Non-pigmented ciliary epithelial cell (primary cell): Measurements from ENCODE around the gene ATRIP.

Experiments used
- DNase-seq: peaks from one replicate; pipeline ENCODE4 v3.0.0-alpha.2; 2010; ENCODE audit warnings: low read depth

Gene ATRIP

DNA sequence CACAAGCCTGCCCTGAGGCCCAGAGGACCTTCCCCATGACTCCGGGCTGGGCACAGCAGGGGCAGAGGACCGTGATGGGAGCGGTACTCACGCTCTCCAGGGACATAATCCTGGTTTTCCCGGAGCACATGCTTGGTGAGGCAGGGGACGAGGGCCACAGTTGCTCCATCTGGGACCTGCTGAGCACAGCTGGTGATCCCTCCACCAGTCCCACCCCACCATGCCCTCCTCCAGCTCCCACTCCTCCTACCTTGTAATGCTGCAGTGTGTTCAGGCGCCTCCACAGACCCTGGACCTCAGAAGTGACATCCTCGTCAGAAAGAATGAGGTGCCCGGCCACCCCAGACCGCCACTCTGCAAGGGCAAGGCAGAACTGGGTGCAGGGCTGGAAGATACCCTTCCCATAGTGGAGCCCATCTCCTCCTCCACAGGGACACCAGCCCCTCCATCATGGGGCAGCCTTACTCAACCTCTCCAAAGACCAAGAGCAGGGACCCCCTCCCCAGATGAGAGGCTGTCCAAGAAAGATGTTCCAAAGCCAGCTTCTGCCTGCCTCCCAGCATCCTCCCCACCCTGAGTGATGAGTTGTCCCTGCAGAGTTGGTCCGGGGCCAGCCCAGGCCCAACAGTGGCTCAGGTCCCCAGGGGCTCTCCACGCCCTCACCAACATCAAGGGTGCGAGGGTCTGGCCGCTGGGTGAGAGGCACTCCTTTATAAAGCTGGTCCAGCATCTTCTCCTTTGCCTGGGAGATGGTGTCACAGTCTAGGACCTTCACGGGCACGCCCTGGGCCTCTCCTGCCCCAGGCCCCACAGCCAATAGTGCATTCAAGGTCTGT, 36.1 kb upstream of the ATRIP start:
- DNase-seq, result no peak

DNA sequence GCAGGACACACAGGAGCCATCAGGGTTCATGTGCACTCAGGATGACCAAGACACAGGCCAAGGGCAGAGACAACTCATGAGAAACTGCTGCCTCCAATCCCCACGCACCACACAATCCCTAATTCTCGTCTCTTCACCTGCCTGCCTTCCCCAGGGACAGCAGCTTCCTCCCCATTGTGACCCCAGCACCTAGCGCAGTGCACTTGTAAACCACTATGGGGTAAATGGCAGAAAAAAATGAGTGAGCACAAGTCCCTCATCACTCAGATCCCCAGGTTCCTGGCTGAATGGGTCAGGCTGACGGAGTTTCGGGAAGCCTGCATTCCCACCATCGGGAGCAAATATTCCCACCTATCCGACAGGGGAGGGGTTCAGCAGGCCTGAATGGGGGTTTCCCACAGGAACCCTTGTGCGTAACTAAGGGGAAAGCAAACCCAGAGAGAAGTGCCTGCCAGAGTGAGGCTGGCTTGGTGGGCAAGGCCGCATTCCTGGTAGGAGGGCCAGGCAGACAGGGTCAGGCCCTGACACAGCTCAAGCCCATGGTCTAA, 35.4 kb upstream of the ATRIP start:
- DNase-seq, result no peak

DNA sequence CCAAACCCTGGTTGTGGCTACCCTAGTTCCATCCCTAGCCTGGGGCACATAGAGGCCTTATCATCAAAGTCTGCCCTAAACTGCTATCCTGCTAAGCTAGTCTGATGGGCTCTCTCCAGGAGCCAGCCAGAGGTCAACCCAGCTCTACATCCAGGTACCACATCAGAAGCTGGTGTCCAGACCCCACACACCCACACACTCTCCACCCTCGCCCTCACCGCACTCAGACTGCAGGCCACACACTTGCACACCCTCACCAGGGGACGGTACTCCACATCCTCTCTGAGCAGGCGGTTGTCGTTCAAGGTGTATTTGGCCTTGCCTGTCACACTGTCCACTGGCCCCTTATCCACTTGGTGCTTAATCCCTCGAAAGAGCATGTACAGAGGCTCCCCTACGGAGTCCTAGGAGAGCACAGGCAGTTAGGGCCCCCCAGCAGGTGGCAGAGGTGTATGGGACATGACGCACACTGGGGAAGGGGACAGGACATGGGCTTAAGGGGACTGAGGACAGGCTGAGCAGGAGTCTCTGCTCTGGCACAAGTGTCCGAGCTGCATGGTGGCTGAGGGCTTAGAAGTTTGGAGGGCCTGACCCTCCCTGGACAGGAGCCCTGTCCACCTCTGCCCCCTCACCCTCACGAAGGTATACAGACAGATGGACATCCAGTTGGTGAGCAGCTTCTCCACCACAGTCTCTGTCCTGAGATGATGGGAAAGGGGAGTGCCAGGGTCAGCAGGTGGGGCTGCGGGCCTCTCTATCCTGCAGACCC, 34.7 kb upstream of the ATRIP start:
- no peak for DNase-seq

DNA sequence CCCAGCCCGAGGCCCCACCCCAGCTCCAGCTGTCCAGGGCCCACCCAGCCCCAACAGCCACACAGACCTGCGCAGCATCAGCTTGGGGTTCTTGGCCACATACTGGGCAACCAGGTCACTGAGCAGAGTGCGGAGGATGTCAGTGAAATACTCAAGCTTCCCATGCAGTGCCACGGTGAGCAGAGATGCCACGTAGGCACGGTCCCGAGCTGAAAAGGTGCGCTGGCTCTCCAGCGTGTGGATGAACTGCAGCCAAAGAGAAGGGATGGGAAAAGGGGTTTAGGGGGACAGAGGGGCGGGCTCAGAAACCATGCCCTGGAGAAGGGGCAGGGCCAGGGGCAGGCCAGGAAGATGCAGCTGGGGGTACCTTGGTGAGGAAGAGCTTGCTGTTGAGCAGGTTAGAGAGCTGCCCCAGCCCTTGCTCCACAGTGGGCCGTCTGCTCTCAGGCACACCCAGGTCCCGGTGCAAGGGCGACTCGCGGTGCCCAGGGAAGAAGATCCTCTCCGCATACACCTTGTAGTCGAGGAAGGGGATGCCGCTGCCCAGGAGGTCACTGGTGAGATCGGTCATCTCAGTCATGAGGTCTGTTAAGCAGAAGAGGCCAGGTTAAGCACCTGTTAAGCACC, 34.0 kb upstream of the ATRIP start:
- DNase-seq, result no peak

DNA sequence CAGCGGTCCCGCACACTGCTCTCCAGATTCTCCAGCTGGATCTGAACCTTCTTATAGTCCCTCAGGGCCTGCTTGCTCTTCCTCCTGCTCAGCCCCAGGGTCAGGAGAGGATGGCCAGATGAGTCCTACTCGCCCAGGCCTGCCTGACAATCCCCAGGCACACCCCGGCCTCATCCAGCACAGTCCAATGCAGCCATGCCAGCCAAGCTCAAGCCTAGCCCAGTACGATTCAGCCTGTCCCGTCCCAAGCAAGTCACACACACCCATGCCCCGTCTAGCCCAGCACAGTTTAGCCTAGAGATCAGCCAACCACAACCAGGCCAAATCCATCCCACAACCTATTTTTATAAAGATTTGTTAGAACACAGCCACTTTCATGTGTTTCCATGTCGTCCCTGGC, 33.5 kb upstream of the ATRIP start:
- DNase-seq, result no peak

DNA sequence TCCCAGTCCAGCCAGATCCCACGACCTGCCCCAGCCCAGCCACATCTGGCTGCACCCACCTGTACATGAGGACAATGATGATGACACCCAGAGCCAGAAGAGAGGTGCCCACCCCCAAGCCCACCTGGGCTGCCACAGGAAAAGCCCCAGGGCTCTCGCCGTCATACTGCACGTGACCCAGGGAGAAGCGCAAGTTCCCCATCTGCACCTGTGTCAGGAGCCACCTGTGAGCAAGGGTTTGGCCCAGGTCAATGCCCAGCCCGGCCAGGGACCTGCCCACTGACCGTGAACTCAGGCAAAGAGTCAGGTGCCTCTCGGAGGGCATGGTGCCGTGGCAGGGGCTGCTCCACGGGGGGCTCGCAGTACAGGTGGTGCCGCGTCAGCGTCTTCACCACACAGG, 32.9 kb upstream of the ATRIP start:
- DNase-seq, result no peak

DNA sequence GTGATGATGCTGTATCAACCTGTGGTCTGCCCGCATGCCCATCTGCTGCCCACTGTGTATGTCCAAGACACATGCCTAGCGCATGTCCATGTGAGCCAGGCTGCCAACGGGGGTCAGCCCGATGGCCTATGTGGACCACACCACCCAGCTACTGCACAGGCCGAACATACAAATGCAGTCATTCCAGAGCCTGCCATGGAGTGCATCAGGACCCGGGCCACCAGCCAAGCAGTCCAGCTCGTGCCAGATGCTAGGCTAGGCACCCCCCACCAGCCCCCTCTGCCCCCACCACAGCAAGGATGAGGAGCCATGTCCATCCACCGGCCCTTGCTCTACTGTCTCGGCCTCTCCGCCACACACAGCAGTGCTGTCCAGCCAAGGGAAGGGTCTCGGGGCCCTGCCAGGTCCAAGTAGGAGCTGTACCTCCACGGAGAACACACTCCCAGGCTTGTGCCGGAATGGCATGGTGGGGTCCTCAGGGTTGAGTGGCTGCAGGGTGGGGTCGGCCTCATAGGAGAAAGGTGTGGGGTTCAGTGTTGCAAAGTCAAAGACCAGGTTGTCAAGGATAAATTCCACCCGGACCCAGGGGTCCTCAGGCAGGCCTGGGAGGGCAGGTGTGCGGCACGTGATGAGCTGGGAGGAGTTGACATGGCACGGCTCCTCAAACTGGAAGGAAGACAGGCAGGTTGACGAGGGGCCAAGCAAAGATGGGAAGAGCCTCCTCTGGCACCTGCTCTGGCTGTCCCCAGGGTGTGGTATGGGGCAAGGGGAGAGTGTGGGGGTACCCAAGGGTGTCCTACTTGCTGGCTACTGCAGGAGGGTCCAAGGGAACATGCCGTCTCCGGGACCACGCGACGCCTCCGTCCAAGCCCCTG, 31.9 kb upstream of the ATRIP start:
- DNase-seq, result no peak

DNA sequence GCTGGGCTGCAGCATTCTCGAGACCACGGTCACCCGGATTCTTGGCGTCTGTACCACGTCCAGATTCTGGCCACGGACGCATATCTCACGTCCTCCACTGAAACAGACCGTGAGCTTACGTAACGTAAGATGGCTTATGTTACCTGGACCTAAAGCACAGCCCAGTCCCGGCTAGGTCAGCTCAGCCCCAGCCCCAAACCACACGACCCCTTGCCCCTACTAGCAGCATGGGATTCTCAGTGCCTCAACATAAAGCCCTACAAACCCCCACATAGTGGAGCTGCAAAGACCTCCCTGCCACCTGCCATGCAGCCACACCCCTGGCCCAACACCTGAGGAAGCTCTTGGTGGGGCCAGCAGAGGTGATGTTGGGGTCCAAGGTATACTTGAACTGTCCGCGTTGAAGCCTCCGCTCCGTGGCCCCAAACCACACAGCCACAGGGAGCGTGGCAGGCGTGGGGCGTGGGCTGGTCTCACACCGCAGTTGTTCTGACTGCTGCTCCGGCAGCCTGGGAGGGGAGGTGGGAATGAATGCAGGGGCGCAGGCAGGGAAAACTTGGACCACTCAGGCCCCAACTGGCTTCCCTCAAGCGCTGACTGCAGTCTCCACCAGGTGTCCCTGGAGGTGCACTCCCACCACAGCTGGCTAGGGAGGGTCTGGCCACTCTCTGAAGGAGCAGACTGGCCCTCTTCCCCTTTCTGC, 31.1 kb upstream of the ATRIP start:
- DNase-seq, result no peak

DNA sequence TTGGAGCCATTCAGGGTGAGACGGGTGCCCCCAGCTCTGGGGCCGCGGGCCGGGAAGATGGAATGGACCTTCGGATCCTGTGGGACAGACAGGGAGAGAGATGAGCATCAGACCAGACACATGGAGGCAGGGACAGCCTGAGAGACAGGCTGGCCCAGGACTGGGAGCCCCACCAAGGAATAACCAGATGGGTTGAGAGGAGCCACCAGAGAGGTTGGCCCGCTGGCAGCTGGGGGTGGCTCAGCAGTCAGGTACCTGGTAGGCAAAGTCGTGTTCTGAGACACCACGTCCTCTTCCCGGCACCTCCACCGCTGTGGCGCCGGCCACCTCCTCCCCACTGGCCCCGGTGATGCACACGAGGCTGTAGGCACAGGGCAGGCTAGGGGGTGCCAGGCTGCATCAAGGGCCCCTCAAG, 30.4 kb upstream of the ATRIP start:
- no peak for DNase-seq

DNA sequence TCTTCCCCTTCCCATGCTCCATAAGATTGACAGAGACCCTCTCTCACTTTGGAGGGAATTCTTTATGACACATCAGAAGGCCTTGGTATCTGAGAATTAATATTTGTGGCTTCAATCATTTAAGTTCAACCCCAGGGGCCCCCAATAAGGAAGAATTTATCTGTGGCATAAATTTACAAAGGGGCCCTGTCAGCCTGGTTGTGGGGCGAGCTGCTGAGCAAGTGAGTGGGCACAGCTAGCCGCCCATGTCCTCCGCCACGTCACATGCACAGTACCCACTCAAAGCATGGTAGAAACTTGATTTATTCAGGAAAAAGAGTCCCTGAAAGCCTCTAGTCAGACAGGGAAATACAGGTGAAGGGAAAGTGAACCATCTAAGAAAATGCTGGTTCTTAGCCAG, 30.0 kb upstream of the ATRIP start:
- DNase-seq, result no peak

DNA sequence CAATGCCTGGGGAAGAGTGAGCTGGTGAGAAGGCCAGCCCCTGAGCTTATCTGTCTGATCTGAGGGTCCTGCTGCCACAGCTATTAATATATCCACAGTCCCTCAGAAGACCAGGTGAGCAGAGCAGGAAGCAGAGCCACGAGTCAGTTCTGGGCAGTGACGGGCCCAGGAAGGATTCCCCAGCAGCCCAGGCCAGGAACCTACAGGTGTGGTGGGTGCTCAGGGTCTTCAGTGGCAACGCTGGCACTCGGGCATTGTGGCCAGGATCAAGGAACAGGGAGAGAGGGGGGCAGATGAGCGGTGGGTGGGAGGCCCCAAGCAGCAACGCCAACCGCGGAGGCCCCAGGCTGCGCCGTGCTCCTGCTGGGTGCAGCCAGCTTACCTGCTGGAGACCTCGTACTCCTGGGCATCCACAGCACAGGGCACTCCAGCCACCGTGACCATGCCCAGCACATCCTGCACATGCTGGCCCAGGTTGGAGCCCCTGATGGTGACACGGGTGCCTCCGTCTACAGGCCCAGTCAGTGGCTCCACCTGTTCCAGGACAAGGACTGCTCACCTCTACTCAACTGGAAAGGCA, 28.9 kb upstream of the ATRIP start:
- DNase-seq, result no peak

DNA sequence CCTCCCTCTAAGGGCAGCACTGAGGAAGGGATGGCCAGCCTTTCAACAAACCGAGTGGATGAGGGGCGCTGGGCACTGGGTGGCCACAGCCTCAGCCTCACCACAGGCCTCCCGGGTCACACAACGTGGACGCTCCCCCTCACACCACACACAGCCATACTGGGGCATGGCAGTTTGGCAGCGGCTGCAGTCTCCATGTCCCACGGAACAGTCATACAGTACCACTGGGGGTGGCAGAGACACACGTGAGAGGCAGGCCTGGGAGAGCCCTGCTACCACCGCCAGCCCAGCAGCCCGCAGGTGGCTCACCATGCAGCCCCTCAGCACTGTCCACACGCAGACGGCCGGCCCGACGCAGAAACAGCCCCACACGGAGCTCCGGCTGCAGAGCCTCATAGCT, 28.4 kb upstream of the ATRIP start:
- DNase-seq, result no peak

DNA sequence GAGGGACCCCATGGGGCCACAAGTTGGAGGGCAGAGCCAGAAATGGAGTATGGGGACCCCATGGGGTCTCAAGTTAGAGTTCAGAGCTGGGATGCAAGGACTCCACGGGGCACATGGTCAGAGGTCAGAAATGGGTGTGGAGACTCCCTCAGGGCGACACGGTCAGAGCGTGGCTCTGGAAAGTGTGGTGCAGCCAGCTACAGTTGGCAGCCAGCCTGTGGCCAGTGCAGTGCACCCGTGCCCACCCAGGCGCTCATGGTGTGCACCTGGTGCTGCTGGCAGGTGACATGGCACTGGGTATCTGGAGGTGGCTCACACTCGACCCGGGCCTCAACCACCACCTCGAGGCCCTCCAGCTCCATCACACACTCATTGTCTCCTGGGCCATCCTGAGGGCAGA, 27.9 kb upstream of the ATRIP start:
- DNase-seq, result no peak

DNA sequence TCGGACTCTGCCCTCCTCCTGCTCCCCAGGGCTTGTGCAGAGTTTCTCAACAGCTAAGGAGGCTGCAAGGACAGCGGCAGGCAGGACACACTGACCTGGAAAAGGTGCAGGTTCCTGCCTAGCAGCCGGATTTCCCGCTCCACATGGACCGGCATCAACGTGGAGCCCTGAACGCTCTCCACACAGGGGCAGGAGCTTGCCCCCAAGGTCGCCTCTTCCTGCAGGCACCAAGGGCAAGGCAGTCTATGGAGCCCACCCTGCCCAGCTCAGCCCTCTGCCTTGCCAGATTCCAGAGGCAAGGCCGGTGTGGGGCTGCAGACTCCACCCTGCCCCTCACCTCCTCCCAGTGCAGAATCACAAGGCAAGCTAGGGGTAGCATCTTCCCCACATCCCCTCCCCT, 27.4 kb upstream of the ATRIP start:
- DNase-seq, result no peak

DNA sequence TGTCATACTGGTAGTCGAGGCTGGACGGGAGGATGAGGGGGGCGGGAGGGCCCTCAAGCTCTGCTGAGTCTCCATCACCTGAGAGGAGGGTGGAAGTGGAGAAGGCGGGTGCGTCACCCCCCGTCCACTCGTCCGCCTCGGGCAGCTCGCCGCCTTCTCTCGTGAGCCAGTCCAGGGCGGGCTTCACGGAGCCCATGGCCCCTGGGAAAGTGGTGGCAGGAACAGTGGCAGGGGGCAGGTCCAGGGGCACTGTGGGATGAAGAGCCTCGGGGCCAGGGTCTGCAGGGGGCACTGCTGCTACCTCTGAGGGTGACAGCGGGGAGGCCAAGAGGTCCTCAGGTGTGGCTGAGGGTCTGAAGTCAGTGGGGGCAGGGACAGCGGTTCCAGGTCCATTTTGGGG, 26.9 kb upstream of the ATRIP start:
- no peak for DNase-seq

DNA sequence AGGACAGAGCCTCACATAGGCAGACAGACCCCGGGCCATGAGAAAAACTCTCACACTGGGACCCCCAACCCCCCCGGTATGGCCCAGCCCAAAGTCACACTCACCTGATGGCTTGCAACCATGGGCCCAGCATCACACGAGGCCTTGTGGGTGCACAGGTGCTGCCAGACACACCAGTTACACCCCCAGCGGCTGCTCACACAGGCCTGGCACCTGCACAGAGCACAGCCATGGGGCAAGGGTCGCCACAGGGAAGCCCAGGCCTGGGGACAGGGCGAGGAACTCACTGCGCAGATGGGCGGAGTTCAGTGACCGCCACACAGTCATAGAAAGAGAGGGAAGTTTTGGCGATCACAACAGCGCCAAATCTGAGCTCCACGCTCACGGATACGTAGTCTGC, 26.0 kb upstream of the ATRIP start:
- DNase-seq, result no peak

DNA sequence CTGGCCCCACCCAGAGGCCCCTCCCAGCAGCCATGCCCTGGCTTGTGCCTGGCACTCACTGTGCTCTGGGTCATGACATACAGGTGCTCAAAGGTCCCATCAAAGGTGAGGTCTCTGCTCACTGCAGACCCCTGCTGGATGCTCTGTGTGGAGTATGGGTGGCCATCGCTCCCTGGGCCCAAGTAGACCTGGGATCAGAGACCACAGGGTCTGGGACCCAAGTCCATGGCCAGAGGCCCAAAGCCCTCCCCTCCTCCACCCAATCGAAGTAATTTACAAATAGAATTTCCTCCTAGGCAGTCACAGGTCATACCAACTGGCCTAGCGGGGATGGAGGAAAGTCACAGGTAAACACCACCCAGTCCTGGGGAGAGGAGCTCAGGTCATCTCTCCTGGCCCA, 24.3 kb upstream of the ATRIP start:
- DNase-seq, result no peak

DNA sequence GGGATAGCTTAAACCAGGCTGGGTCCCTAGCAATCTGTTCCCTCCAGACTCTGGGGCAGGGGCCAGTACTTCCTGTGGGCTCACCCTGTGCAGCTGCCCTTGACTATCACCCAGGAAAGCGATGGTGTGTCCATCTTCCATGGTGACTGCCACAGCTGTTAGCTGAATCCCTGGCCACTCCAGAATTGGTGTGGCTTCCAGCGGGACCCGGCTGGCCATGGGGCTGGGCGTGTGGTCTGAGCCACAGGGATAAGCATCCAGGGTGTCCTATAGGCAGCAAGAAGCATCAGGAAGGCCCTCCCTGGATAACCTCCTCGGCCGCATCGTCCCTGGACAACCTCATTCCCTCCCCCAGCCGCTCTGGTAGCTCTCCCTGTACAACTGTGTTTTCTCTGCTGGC, 23.9 kb upstream of the ATRIP start:
- no peak for DNase-seq

DNA sequence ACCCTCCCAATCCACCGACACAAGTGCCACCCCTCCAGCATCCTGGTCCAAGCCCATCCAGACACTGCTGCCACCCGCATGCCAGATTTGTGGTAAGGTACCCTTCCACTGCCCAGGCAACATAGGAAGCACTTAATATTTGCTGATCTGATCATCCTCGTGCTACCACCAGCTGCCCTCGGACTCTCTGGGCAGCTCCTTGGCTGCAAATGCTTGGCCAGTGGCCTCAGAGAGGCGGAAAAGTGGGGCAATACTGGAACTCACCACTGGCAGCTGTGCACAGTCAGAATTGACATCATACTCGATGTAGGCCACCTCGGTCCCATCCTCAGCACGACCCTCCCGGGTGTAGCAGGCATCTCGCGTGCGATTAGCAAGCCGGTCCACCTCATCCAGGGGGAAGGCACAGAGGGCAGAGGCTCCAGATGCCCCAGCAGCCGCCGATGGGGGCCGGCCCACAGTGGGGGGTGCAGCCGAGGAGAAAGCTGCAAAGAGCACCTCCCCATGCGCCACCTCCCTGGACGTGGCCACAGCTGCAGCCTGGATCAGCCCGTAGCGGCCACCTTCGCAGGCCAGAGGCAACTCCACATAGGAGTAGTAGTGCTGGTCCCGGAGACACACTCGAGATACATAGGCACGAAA, 23.2 kb upstream of the ATRIP start:
- DNase-seq, result no peak
